ENCODE data around the gene DDX54.

DNA sequence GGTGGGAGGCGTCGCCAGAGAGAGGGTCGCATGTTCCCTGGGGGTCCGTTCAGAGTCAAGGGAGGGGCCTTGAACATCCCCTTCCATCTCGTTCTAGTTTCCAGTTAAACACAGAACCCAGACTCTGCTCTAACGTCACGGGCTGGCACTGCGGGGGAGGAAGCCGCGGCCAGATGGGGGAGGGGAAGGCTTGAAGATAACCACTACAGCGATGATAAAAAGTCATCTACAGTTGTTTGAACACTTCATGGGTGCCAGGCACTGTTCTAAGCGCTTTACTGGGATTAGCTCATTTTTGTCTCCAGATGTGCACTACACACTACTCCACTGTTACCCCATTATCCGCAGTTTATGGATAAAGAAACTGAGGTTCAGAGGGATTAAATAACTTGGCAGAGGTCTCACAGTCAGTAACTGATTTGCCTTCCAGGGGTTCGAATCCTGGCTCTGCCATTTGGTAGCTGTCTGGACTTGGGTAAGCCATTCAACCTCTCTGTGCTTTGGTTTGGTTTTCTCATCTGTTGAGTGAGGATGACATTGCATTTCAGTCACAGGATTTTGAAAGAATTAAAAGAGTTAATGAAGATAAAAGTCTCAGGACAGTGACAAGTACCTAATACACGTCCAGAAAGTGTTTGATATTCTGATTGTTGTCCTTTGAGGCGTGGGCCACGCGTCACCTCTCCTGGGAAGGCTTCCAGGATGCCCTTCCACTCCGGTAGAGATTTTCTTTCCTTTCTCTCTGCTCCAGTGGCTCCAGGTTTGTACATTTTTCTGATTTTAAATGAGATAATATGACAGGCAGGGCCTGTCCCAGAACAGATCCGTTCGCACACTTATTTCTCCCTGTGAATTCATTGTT, 48.9 kb downstream of the DDX54 start:
- TF ChIP-seq, protein P1, sequence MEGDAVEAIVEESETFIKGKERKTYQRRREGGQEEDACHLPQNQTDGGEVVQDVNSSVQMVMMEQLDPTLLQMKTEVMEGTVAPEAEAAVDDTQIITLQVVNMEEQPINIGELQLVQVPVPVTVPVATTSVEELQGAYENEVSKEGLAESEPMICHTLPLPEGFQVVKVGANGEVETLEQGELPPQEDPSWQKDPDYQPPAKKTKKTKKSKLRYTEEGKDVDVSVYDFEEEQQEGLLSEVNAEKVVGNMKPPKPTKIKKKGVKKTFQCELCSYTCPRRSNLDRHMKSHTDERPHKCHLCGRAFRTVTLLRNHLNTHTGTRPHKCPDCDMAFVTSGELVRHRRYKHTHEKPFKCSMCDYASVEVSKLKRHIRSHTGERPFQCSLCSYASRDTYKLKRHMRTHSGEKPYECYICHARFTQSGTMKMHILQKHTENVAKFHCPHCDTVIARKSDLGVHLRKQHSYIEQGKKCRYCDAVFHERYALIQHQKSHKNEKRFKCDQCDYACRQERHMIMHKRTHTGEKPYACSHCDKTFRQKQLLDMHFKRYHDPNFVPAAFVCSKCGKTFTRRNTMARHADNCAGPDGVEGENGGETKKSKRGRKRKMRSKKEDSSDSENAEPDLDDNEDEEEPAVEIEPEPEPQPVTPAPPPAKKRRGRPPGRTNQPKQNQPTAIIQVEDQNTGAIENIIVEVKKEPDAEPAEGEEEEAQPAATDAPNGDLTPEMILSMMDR (IDR thresholded peaks at IDR 0.05): no peak
- TF ChIP-seq POLR2A (IDR thresholded peaks at IDR 0.05): no peak

Data from adrenal gland (tissue), 5 donors.